Activated B cell treated with CpG ODN at 0.5 μM for 24 hours (primary cell): Measurements from ENCODE around the gene HNRNPA0. TPM values are rescaled to one million over a fixed set of nuclear protein-coding genes. Genes with fewer than 3 reads are reported as not detected.

ENCODE experiments used
- ATAC-seq: fragments of 200-7000 bp; cut with Tn5 transposase; one replicate; pipeline ENCODE4 v1.10.0; 2021; ENCODE audit warnings: low read depth, mild to moderate bottlenecking, moderate library complexity
- CTCF ChIA-PET: fragments of 350-600 bp; sonication (Branson Sonifier 250); formaldehyde crosslinking; loops from one replicate; lab custom pipeline; 2021; ENCODE audit warnings: antibody characterized with exemption; lab: Charles Lee
- POLR2A ChIA-PET: fragments of 350-600 bp; sonication (Branson Sonifier 250); formaldehyde crosslinking; loops from one replicate; lab custom pipeline; 2021; ENCODE audit warnings: antibody characterized with exemption; lab: Charles Lee
- DNase-seq: peaks from one replicate; pipeline ENCODE4 v3.0.0; 2022
- H3K27ac Mint-ChIP-seq: one replicate; pipeline ENCODE4 v1.8.0; 2020; ENCODE audit warnings: mixed read lengths
- H3K27me3 Mint-ChIP-seq: one replicate; pipeline ENCODE4 v1.8.0; 2021; ENCODE audit warnings: mixed read lengths
- H3K36me3 Mint-ChIP-seq: one replicate; pipeline ENCODE4 v1.8.0; 2021; ENCODE audit warnings: low read depth, mixed read lengths
- H3K4me1 Mint-ChIP-seq: one replicate; pipeline ENCODE4 v1.8.0; 2021; ENCODE audit warnings: mixed read lengths
- H3K4me3 Mint-ChIP-seq: one replicate; pipeline ENCODE4 v1.8.0; 2020; ENCODE audit warnings: mild to moderate bottlenecking, mixed read lengths
- H3K9me3 Mint-ChIP-seq: one replicate; pipeline ENCODE4 v1.8.0; 2020; ENCODE audit warnings: mixed read lengths
- CTCF ChIP-seq: fragments of 200-600 bp; IDR thresholded peaks from one replicate; pipeline ENCODE4 v1.8.0; 2022; ENCODE audit warnings: antibody characterized with exemption, mild to moderate bottlenecking
- intact Hi-C: fragments of 100-400 bp; cut with micrococcal nuclease; formaldehyde crosslinking; loops from one replicate; pipeline ENCODE4 v1.15.1; 2024
- total RNA-seq: library from RNA; stranded (reverse); gene quantifications from 2 replicates; pipeline ENCODE4 v1.2.3, GENCODE V29; 2022

Gene HNRNPA0
- total RNA-seq, 1 donor from 2014 or later, result 31.2 TPM

GRCh38 chr5:137754961-137755762 lies 999 bp upstream of the HNRNPA0 start:
- no peaks in the 10 kb centered on the region for H3K27me3 Mint-ChIP-seq
- DNase-seq (no peak), ATAC-seq (peak; percentile 21)
- H3K36me3 Mint-ChIP-seq, result peaks cover 33% of the 10 kb centered on the region
- no peak for TF ChIP-seq CTCF
- CTCF ChIA-PET, result interaction anchor here (3.0 kb wide), 1 partner anchor 13 kb away, joined by 12 read pairs; no protein-coding TSS in a partner anchor
- POLR2A ChIA-PET, result interaction anchor here (0.6 to 3.0 kb wide), 16 partner anchors 25 to 821 kb away, joined by 3 to 23 read pairs (median 4); partner anchors contain the start of genes BRD8, ETF1, KIF20A and PKD2L2
- no peaks in the 10 kb centered on the region for H3K9me3 Mint-ChIP-seq
- peak overlapping the region; percentile 100 for H3K27ac Mint-ChIP-seq
- peaks cover 30% of the 10 kb centered on the region for H3K4me1 Mint-ChIP-seq
- intact Hi-C loops, result loop anchor here (1.0 to 10.0 kb wide), 9 partner anchors 134 to 1000 kb away; partner anchors contain the start of genes BRD8, CTNNA1, ETF1 and FAM53C
- H3K4me3 Mint-ChIP-seq, result peak overlapping the region; percentile 95

- DNase-seq (no peak), ATAC-seq (peak; percentile 7)
- H3K36me3 Mint-ChIP-seq, result peaks cover 34% of the 10 kb centered on the region
- intact Hi-C loops, result loop anchor here (1.0 to 10.0 kb wide), 9 partner anchors 136 to 1001 kb away; partner anchors contain the start of genes BRD8, CTNNA1, ETF1 and FAM53C
- ChIA-PET CTCF (interaction anchor here (0.5 to 3.0 kb wide), 5 partner anchors 12 to 379 kb away, joined by 4 to 12 read pairs (median 5); no protein-coding TSS in a partner anchor), POLR2A (interaction anchor here (0.7 to 3.0 kb wide), 13 partner anchors 12 to 1977 kb away, joined by 3 to 23 read pairs (median 6); partner anchors contain the start of genes BRD8, ETF1, FAM53C and KIF20A)
- no peaks in the 10 kb centered on the region for H3K9me3 Mint-ChIP-seq
- peak overlapping the region; percentile 100 for H3K27ac Mint-ChIP-seq
- TF ChIP-seq CTCF, result no peak
- peak overlapping the region; percentile 95 for H3K4me3 Mint-ChIP-seq
- no peaks in the 10 kb centered on the region for H3K27me3 Mint-ChIP-seq
- H3K4me1 Mint-ChIP-seq, result peaks cover 35% of the 10 kb centered on the region
These were observed 424 bp downstream of the HNRNPA0 start for GRCh38 chr5:137753691-137754187.

- peak; percentile 46 for DNase-seq
- peak overlapping the region; percentile 95 for H3K4me3 Mint-ChIP-seq
- H3K27me3 Mint-ChIP-seq, result no peaks in the 10 kb centered on the region
- POLR2A ChIA-PET, result interaction anchor here (0.7 to 3.0 kb wide), 11 partner anchors 11 to 1977 kb away, joined by 3 to 23 read pairs (median 6); partner anchors contain the start of genes BRD8, ETF1, KIF20A and KLHL3
- ATAC-seq, result no peak
- intact Hi-C loops, result loop anchor here (10.0 kb wide), 1 partner anchor 1002 kb away; the partner anchor contains the start of gene CTNNA1
- TF ChIP-seq CTCF, result no peak
- CTCF ChIA-PET, result interaction anchor here (0.5 to 3.0 kb wide), 5 partner anchors 11 to 380 kb away, joined by 4 to 12 read pairs (median 5); no protein-coding TSS in a partner anchor
- H3K27ac Mint-ChIP-seq, result peak overlapping the region; percentile 100
- H3K36me3 Mint-ChIP-seq, result peaks cover 34% of the 10 kb centered on the region
- peaks cover 35% of the 10 kb centered on the region for H3K4me1 Mint-ChIP-seq
- H3K9me3 Mint-ChIP-seq, result no peaks in the 10 kb centered on the region
These were observed 1.1 kb downstream of the HNRNPA0 start for GRCh38 chr5:137752905-137753690.

GRCh38 chr5:137751869-137752491 lies 2.2 kb downstream of the HNRNPA0 start:
- no peak for ATAC-seq
- TF ChIP-seq CTCF, result no peak
- Mint-ChIP-seq H3K27me3 (no peaks in the 10 kb centered on the region), H3K4me1 (peaks cover 35% of the 10 kb centered on the region), H3K36me3 (peaks cover 34% of the 10 kb centered on the region), H3K27ac (peak overlapping the region; percentile 100), H3K9me3 (no peaks in the 10 kb centered on the region), H3K4me3 (peak overlapping the region; percentile 95)
- no peak for DNase-seq
- ChIA-PET CTCF (interaction anchor here (0.7 to 1.4 kb wide), 9 partner anchors 9 to 427 kb away, joined by 3 to 7 read pairs (median 4); partner anchors contain the start of genes BRD8, KIF20A and PKD2L2), POLR2A (interaction anchor here (0.6 to 1.2 kb wide), 6 partner anchors 10 to 1900 kb away, joined by 3 to 5 read pairs (median 3); no protein-coding TSS in a partner anchor)
- intact Hi-C loops, result loop anchor here (10.0 kb wide), 1 partner anchor 1003 kb away; the partner anchor contains the start of gene CTNNA1
